ENCODE results near the gene GNAI1.

The GNAI1 gene

GRCh38 chr7:80216996-80217842 lies 82.6 kb downstream of the GNAI1 start:
- Histone ChIP-seq H3K4me1 (ENCODE audit: insufficient read depth, low read length) (peaks cover 43% of the 10 kb centered on the region), H3K27ac (ENCODE audit: low read length) (peak overlapping the region; percentile 75), H3K36me3 (ENCODE audit: insufficient read depth, low read length) (no peaks in the 10 kb centered on the region), H2AFZ (ENCODE audit: low read depth, low read length) (no peak overlapping the region), H3K79me2 (ENCODE audit: insufficient read depth, low read length) (no peaks in the 10 kb centered on the region), H3K4me3 (ENCODE audit: low read depth in 1 of 2, low read length in 2 of 2) (no peak overlapping the region), H3K4me2 (ENCODE audit: insufficient read depth, low read length) (peak overlapping the region; percentile 47), H3K9me3 (ENCODE audit: insufficient read depth, low read length, severe bottlenecking) (no peaks in the 10 kb centered on the region), H4K20me1 (ENCODE audit: insufficient read depth, low read length) (no peaks in the 10 kb centered on the region), H3K27me3 (ENCODE audit: insufficient read depth, low read length, poor library complexity) (no peaks in the 10 kb centered on the region), H3K9ac (ENCODE audit: low read depth, low read length) (peak overlapping the region; percentile 25; the same call in 1 of the 2 replicates)
- TF ChIP-seq EZH2 (IDR thresholded peaks at IDR 0.05; ENCODE audit: borderline replicate concordance, low read depth, low read length, severe bottlenecking) (no peak), CTCF (IDR thresholded peaks at IDR 0.05; ENCODE audit: borderline replicate concordance, extremely low read depth, low read length, poor library complexity, severe bottlenecking) (no peak)
- DNase-seq (no peak), ATAC-seq (ENCODE audit: insufficient read depth, low read depth) (peak; percentile 87)

GRCh38 chr7:80218723-80219122 lies 84.1 kb downstream of the GNAI1 start:
- Histone ChIP-seq H3K9ac (ENCODE audit: low read depth, low read length) (no peak overlapping the region), H3K4me3 (ENCODE audit: low read depth in 1 of 2, low read length in 2 of 2) (no peak overlapping the region), H2AFZ (ENCODE audit: low read depth, low read length) (no peak overlapping the region), H3K36me3 (ENCODE audit: insufficient read depth, low read length) (no peaks in the 10 kb centered on the region), H4K20me1 (ENCODE audit: insufficient read depth, low read length) (no peaks in the 10 kb centered on the region), H3K4me2 (ENCODE audit: insufficient read depth, low read length) (no peak overlapping the region), H3K27me3 (ENCODE audit: insufficient read depth, low read length, poor library complexity) (no peaks in the 10 kb centered on the region), H3K27ac (ENCODE audit: low read length) (no peak overlapping the region; the same call in 1 of the 2 replicates), H3K9me3 (ENCODE audit: insufficient read depth, low read length, severe bottlenecking) (no peaks in the 10 kb centered on the region), H3K4me1 (ENCODE audit: insufficient read depth, low read length) (peaks cover 43% of the 10 kb centered on the region), H3K79me2 (ENCODE audit: insufficient read depth, low read length) (no peaks in the 10 kb centered on the region)
- TF ChIP-seq EZH2 (IDR thresholded peaks at IDR 0.05; ENCODE audit: borderline replicate concordance, low read depth, low read length, severe bottlenecking) (no peak), CTCF (IDR thresholded peaks at IDR 0.05; ENCODE audit: borderline replicate concordance, extremely low read depth, low read length, poor library complexity, severe bottlenecking) (no peak)
- ATAC-seq (ENCODE audit: insufficient read depth, low read depth) (no peak), DNase-seq (no peak)

GRCh38 chr7:80220022-80220634 lies 85.5 kb downstream of the GNAI1 start:
- Histone ChIP-seq H3K36me3 (ENCODE audit: insufficient read depth, low read length) (no peaks in the 10 kb centered on the region), H4K20me1 (ENCODE audit: insufficient read depth, low read length) (no peaks in the 10 kb centered on the region), H3K79me2 (ENCODE audit: insufficient read depth, low read length) (no peaks in the 10 kb centered on the region), H3K9ac (ENCODE audit: low read depth, low read length) (no peak overlapping the region), H3K4me3 (ENCODE audit: low read depth in 1 of 2, low read length in 2 of 2) (no peak overlapping the region), H3K4me1 (ENCODE audit: insufficient read depth, low read length) (peaks cover 38% of the 10 kb centered on the region), H3K4me2 (ENCODE audit: insufficient read depth, low read length) (no peak overlapping the region), H2AFZ (ENCODE audit: low read depth, low read length) (no peak overlapping the region), H3K9me3 (ENCODE audit: insufficient read depth, low read length, severe bottlenecking) (no peaks in the 10 kb centered on the region), H3K27me3 (ENCODE audit: insufficient read depth, low read length, poor library complexity) (no peaks in the 10 kb centered on the region), H3K27ac (ENCODE audit: low read length) (no peak overlapping the region)
- ATAC-seq (ENCODE audit: insufficient read depth, low read depth) (no peak), DNase-seq (no peak)
- TF ChIP-seq CTCF (IDR thresholded peaks at IDR 0.05; ENCODE audit: borderline replicate concordance, extremely low read depth, low read length, poor library complexity, severe bottlenecking), result no peak
- no peak for TF ChIP-seq EZH2 (IDR thresholded peaks at IDR 0.05; ENCODE audit: borderline replicate concordance, low read depth, low read length, severe bottlenecking)
